Measurements from ENCODE around the gene MCRS1. TPM values are rescaled to one million over a fixed set of nuclear protein-coding genes. Genes with fewer than 3 reads are reported as not detected.

MCRS1 gene
- total RNA-seq, 1 experiment from 2014 or later: 88.6 TPM

GRCh38 chr12:49542592-49543160 lies 25.3 kb downstream of the MCRS1 start:
- ATAC-seq (no peak), DNase-seq (ENCODE audit: low read depth, low spot score) (no peak)
- POLR2A ChIA-PET: no interaction called here
- intact Hi-C loops (cut with micrococcal nuclease; ENCODE audit: unreplicated experiment) (no loop called here), in situ Hi-C loops (cut with HindIII; ENCODE audit: low pct_unique_long_range_greater_than_20kb, low sequenced_read_pairs) (no loop called here)
- Histone ChIP-seq H3K9me3 (ENCODE audit: control insufficient read depth, insufficient read depth, low read depth, low read length) (no peaks in the 10 kb centered on the region), H3K36me3 (ENCODE audit: control insufficient read depth, insufficient read depth, low read length) (no peaks in the 10 kb centered on the region), H3K27ac (ENCODE audit: low read length) (no peak overlapping the region), H3K27me3 (ENCODE audit: control insufficient read depth, insufficient read depth, low read length) (peaks cover 3% of the 10 kb centered on the region; the same call in 1 of the 2 replicates), H3K4me3 (ENCODE audit: low read depth in 2 of 2, low read length in 2 of 2) (no peak overlapping the region), H3K4me1 (ENCODE audit: control insufficient read depth, insufficient read depth, low read length) (peaks cover under 1% of the 10 kb centered on the region)
- TF ChIP-seq POLR2AphosphoS5 (IDR thresholded peaks at IDR 0.05; ENCODE audit: low read depth, low read length): no peak
- TF ChIP-seq TCF7L2 (IDR thresholded peaks at IDR 0.05; ENCODE audit: low read depth, low read length): no peak
- TF ChIP-seq, protein P1, sequence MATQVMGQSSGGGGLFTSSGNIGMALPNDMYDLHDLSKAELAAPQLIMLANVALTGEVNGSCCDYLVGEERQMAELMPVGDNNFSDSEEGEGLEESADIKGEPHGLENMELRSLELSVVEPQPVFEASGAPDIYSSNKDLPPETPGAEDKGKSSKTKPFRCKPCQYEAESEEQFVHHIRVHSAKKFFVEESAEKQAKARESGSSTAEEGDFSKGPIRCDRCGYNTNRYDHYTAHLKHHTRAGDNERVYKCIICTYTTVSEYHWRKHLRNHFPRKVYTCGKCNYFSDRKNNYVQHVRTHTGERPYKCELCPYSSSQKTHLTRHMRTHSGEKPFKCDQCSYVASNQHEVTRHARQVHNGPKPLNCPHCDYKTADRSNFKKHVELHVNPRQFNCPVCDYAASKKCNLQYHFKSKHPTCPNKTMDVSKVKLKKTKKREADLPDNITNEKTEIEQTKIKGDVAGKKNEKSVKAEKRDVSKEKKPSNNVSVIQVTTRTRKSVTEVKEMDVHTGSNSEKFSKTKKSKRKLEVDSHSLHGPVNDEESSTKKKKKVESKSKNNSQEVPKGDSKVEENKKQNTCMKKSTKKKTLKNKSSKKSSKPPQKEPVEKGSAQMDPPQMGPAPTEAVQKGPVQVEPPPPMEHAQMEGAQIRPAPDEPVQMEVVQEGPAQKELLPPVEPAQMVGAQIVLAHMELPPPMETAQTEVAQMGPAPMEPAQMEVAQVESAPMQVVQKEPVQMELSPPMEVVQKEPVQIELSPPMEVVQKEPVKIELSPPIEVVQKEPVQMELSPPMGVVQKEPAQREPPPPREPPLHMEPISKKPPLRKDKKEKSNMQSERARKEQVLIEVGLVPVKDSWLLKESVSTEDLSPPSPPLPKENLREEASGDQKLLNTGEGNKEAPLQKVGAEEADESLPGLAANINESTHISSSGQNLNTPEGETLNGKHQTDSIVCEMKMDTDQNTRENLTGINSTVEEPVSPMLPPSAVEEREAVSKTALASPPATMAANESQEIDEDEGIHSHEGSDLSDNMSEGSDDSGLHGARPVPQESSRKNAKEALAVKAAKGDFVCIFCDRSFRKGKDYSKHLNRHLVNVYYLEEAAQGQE (IDR thresholded peaks at IDR 0.05; ENCODE audit: insufficient read depth in 1 of 2, low read depth in 2 of 2, low read length in 1 of 2): no peak
- TF ChIP-seq, protein P2, sequence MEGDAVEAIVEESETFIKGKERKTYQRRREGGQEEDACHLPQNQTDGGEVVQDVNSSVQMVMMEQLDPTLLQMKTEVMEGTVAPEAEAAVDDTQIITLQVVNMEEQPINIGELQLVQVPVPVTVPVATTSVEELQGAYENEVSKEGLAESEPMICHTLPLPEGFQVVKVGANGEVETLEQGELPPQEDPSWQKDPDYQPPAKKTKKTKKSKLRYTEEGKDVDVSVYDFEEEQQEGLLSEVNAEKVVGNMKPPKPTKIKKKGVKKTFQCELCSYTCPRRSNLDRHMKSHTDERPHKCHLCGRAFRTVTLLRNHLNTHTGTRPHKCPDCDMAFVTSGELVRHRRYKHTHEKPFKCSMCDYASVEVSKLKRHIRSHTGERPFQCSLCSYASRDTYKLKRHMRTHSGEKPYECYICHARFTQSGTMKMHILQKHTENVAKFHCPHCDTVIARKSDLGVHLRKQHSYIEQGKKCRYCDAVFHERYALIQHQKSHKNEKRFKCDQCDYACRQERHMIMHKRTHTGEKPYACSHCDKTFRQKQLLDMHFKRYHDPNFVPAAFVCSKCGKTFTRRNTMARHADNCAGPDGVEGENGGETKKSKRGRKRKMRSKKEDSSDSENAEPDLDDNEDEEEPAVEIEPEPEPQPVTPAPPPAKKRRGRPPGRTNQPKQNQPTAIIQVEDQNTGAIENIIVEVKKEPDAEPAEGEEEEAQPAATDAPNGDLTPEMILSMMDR (IDR thresholded peaks at IDR 0.05): no peak
- TF ChIP-seq SIN3A (IDR thresholded peaks at IDR 0.05; ENCODE audit: borderline replicate concordance, insufficient read depth, low read depth, low read length): no peak
- BruUV-seq (replicated peaks): no TSS peak
- CTCF ChIA-PET: interaction anchor here (0.6 to 0.7 kb wide), 2 partner anchors 192 to 195 kb away, joined by 3 to 4 read pairs; no protein-coding TSS in a partner anchor

DNA sequence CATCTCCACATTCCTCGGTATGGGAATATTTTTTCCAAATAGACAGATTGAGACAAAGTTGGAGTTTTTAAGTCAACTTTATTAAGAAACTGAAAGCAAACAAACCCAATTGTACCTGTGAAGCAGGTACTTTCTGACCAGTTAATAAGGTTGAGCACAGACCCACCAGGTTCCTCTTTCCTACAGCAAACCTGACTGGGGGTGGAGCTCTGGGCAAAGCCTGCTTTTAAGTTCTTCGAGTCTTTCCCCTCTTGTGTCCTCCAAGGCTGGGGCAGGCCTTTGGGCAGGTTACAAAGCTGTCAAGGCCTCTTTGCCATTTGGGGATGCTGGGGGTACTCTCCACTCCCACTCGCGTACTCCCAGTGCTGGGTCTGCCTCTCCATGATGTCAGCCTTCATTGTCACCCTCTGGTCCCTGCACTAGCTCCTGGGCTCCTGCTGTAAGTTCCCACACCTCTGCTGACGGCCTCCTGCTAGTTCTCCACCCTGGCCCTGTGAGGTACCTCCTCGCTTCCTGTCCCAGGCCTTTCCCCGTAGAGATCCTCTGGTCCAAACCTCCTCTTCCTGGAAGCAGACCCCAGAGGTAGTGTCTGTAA lies 25.9 kb downstream of the MCRS1 start:
- no peak for TF ChIP-seq SIN3A (IDR thresholded peaks at IDR 0.05; ENCODE audit: borderline replicate concordance, insufficient read depth, low read depth, low read length)
- TF ChIP-seq, protein P1 (IDR thresholded peaks at IDR 0.05; ENCODE audit: insufficient read depth in 1 of 2, low read depth in 2 of 2, low read length in 1 of 2): no peak
- TF ChIP-seq POLR2AphosphoS5 (IDR thresholded peaks at IDR 0.05; ENCODE audit: low read depth, low read length): no peak
- TF ChIP-seq, protein P2 (IDR thresholded peaks at IDR 0.05): no peak
- no peak for TF ChIP-seq TCF7L2 (IDR thresholded peaks at IDR 0.05; ENCODE audit: low read depth, low read length)
- POLR2A ChIA-PET: no interaction called here
- Histone ChIP-seq H3K9me3 (ENCODE audit: control insufficient read depth, insufficient read depth, low read depth, low read length) (no peaks in the 10 kb centered on the region), H3K4me1 (ENCODE audit: control insufficient read depth, insufficient read depth, low read length) (peaks cover 4% of the 10 kb centered on the region), H3K36me3 (ENCODE audit: control insufficient read depth, insufficient read depth, low read length) (no peaks in the 10 kb centered on the region), H3K27ac (ENCODE audit: low read length) (no peak overlapping the region), H3K4me3 (ENCODE audit: low read depth in 2 of 2, low read length in 2 of 2) (no peak overlapping the region), H3K27me3 (ENCODE audit: control insufficient read depth, insufficient read depth, low read length) (peaks cover 7% of the 10 kb centered on the region; the same call in 1 of the 2 replicates)
- no TSS peak for BruUV-seq (replicated peaks)
- intact Hi-C loops (cut with micrococcal nuclease; ENCODE audit: unreplicated experiment): no loop called here
- in situ Hi-C loops (cut with HindIII; ENCODE audit: low pct_unique_long_range_greater_than_20kb, low sequenced_read_pairs): no loop called here
- CTCF ChIA-PET: interaction anchor here (0.6 to 0.7 kb wide), 2 partner anchors 192 to 194 kb away, joined by 3 to 4 read pairs; no protein-coding TSS in a partner anchor
- no peak for DNase-seq (ENCODE audit: low read depth, low spot score)
- no peak for ATAC-seq
